DMS114 treated with DMSO at 0.1 percent for 48 hours (cell line): ENCODE data around the gene FRRS1L.
"Not testable (repeated sequence)": the region's sequence is repeated elsewhere in the genome, so short reads cannot be mapped to it uniquely, and the experiment has no call there.

Experiments used
- DNase-seq: peaks from one replicate; lab custom pipeline; 2025; ENCODE audit not compliant: unreplicated experiment; lab: John Stamatoyannopoulos, UW

Gene FRRS1L

GRCh38 chr9:109134167-109134578 lies 32.9 kb downstream of the FRRS1L start:
- DNase-seq, result no peak

- DNase-seq, result no peak
Measured at GRCh38 chr9:109133533-109133932, 33.5 kb downstream of the FRRS1L start.

GRCh38 chr9:109132567-109133021 lies 34.5 kb downstream of the FRRS1L start:
- DNase-seq, result no peak

GRCh38 chr9:109129470-109130197 lies 37.4 kb downstream of the FRRS1L start:
- no peak for DNase-seq

GRCh38 chr9:109126671-109127070 lies 40.4 kb downstream of the FRRS1L start:
- DNase-seq, result not testable (repeated sequence)

- no peak for DNase-seq
Measured at GRCh38 chr9:109124121-109124520, 42.9 kb downstream of the FRRS1L start.

GRCh38 chr9:109122726-109123621 lies 44.1 kb downstream of the FRRS1L start:
- DNase-seq, result no peak

- no peak for DNase-seq
Measured at GRCh38 chr9:109121232-109121796, 45.7 kb downstream of the FRRS1L start.

- no peak for DNase-seq
Measured at GRCh38 chr9:109120204-109120789, 46.8 kb downstream of the FRRS1L start.

- peak; percentile 89 for DNase-seq
Measured at GRCh38 chr9:109119439-109120203, 47.4 kb downstream of the FRRS1L start, which contains the start of gene TMEM245. Gene TMEM245, minus strand, starts transcription at chr9:109119947. Its CDS starts 34 bp downstream, at chr9:109119913.

GRCh38 chr9:109118808-109119438 lies 48.1 kb downstream of the FRRS1L start:
- no peak for DNase-seq

- DNase-seq, result no peak
Measured at GRCh38 chr9:109117856-109118807, 48.9 kb downstream of the FRRS1L start.

GRCh38 chr9:109115931-109116526 lies 51.0 kb downstream of the FRRS1L start:
- no peak for DNase-seq

GRCh38 chr9:109114670-109115069 lies 52.4 kb downstream of the FRRS1L start:
- DNase-seq, result no peak

- no peak for DNase-seq
Measured at GRCh38 chr9:109113892-109114609, 53.0 kb downstream of the FRRS1L start.

GRCh38 chr9:109113254-109113653 lies 53.8 kb downstream of the FRRS1L start:
- no peak for DNase-seq

GRCh38 chr9:109110329-109111021 lies 56.6 kb downstream of the FRRS1L start:
- no peak for DNase-seq
